ENCODE measurements around the gene GNAT2.

DNA sequence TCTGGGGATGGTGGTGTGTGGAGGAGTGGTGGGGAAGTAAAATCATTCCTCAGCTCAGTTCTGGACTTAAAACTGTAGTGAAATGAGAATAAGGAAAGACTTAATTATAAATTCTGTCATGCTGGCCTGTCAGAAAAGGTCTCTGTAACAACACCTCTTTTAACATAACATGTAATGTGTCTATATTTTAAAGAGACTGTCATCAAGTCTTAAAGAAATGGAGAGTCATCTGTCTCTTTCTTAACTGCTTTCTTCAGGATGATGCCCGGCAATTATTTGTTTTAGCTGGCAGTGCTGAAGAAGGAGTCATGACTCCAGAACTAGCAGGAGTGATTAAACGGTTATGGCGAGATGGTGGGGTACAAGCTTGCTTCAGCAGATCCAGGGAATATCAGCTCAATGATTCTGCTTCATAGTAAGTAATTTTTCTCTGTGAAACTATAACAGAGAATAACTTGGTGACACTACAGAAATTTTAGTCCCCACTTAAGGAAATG, 40.4 kb downstream of the GNAT2 start:
- TF ChIP-seq, protein P1, sequence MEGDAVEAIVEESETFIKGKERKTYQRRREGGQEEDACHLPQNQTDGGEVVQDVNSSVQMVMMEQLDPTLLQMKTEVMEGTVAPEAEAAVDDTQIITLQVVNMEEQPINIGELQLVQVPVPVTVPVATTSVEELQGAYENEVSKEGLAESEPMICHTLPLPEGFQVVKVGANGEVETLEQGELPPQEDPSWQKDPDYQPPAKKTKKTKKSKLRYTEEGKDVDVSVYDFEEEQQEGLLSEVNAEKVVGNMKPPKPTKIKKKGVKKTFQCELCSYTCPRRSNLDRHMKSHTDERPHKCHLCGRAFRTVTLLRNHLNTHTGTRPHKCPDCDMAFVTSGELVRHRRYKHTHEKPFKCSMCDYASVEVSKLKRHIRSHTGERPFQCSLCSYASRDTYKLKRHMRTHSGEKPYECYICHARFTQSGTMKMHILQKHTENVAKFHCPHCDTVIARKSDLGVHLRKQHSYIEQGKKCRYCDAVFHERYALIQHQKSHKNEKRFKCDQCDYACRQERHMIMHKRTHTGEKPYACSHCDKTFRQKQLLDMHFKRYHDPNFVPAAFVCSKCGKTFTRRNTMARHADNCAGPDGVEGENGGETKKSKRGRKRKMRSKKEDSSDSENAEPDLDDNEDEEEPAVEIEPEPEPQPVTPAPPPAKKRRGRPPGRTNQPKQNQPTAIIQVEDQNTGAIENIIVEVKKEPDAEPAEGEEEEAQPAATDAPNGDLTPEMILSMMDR (IDR thresholded peaks at IDR 0.05; ENCODE audit: low read length): no peak
- no peak for TF ChIP-seq EZH2 (IDR thresholded peaks at IDR 0.05; ENCODE audit: borderline replicate concordance, low read length)
